Left ventricle myocardium superior (tissue), 1 donor: ENCODE measurements around the gene SPO11. TPM values are rescaled to one million over a fixed set of nuclear protein-coding genes. Genes with fewer than 3 reads are reported as not detected.

Experiments used
- ATAC-seq: fragments of 200-7000 bp; cut with Tn5 transposase; one replicate; pipeline ENCODE4 v1.9.1; 2020; ENCODE audit warnings: mild to moderate bottlenecking, moderate library complexity
- DNase-seq: peaks from one replicate; pipeline ENCODE4 v3.0.0-alpha.2; 2020
- intact Hi-C: fragments of 100-400 bp; cut with micrococcal nuclease; formaldehyde crosslinking; loops from one replicate; pipeline ENCODE4 v1.11.0; 2022
- total RNA-seq: library from RNA; stranded (reverse); fragmentation: NEBNext Ultra II Directional; extraction: Animal tissue kit (Norgen Biotek cat#: 25700); gene quantifications from one replicate; pipeline ENCODE4 v1.2.1, GENCODE V29; 2021
- donor health status: DM: no; HTN: yes; CAD: no; lungs with severe emphysema.

SPO11 gene
- total RNA-seq, 1 donor from 2014 or later, result not detected

DNA sequence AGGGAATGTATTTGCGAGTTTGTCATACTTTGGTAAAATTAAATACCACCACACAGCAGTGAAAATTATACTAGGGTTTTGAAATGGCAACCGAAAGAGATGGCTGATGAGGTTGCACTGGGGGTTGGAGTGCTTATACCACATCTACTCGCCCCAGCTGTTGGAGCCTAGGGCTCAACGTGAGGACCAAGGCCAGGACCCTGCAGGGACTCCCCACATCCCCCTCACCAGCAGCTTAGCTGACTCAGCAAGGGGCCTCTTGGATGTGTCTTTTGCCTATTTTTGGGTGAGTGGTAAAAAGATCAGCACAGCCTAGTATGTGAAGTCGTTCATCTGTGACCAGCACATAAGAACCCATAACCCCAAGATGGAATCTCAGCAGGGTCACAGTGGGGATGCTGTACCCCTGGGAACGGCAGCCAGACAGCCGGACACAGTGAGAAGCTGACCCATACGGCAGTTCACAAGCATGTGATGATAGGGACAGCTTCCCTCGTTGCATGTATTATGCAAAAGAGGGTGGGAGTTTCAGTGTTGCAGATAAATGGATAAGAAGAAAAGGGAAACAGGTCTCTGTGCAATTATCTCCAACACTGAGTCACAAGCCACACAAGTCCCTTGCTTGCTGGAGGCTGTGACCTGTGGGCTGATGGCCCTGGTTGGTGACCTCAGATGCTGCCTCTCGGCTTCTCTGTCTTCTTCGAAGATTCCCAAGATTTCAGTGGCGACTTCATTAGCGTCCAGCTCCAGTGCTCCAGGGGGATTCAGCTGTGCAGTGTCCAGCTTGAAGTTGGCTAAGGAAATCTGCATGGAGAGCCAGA lies 20.9 kb upstream of the SPO11 start:
- no peak for ATAC-seq
- no peak for DNase-seq
- intact Hi-C loops, result no loop called here

DNA sequence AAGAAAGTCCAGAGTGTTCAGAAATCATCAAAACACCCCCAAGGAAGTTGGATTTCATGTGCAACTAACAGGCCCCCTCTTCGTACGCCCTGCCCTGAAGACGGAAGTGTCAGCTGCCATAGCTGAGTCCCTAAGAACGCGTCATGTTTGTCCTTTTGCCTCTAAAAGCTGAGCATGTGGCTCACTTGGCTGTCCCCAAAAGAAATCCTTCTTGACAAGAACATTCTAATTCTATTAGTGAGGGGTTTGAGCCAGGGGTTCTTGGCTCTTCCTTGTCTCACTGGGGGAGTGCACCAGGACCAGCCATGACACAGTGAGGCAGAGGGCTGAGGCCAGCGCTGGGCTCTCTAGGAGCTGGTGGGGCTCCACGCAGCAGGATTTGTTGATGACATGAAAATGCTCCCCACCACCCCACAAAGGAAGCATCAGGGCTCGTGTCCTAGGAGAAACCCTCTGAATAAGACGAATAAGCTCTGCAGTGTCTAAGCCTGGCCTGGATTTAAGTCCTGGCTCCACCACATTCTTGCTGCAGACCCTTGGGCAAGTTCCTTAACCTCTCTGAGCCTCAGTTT lies 20.0 kb upstream of the SPO11 start:
- intact Hi-C loops, result no loop called here
- ATAC-seq (no peak), DNase-seq (no peak)

DNA sequence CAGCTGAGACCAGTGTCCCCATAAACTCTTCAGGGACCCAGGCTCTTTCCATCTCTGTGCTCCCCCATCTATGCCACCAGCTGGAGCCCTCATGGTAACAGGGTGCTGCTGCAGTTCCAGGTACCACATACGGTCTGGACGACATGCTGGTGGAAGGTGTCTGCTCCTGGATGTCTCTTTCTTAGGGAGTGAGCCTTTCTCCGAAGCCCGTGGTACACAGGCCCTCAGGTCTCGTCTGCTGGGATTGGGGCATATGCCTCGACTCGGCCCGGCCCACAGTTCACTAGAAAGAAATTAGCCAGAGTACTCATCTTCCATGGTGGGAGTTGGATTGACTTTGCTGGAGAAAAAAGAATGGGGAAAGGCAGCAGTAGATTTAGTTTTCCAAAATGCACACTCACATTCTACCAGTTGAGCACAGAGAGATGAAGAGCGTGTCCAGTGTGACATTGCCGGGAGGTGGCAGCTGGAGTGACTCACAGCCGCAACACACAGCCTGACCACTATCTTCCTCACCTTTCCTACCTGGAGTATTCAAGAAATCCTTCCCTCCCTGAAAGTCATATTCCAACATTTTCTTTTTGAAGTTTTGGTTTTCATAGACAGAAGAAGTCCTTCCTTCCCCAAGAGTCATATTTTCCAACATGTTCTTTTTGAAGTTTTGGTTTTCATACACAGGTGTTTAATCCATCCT lies 18.6 kb upstream of the SPO11 start:
- ATAC-seq (no peak), DNase-seq (no peak)
- intact Hi-C loops, result no loop called here

DNA sequence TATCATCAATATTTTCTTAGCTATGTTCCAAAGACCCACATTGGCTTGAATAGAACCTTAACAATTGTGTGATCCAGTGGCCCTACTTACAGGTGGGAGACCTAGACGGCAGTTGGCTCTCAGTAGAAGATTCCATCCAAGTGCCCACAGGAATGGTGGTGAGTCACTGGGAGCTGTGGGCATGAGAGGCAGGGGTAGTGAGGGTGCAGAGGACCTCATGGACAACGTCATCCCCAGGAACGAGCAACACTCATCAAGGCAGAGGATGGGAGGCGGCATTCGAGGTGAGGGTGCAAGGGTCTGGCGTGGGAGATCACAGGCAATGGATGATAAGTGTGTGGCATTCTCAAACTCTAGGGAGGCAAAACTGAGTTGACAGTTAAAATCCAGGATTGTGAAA lies 17.5 kb upstream of the SPO11 start:
- DNase-seq, result no peak
- ATAC-seq, result no peak
- intact Hi-C loops, result no loop called here

DNA sequence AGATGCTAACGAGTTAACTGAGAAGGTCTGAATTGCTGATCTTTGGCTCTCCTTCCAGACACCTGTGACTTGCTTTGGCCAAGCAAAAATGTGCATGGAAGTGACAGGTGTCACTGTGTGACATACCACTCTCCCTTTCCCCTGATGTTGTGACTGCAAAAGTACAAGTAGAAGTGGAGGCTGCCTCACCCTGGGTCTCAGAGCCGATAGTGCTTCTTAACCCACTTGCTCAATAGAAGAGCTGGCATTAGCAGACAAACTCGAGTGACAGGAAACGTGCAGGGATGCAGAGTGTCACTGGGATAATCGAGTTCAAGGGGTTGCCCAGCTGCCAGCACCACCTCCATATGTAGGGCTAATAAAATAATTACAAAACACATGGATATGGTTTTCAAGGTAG lies 16.4 kb upstream of the SPO11 start:
- no peak for DNase-seq
- no peak for ATAC-seq
- intact Hi-C loops, result no loop called here

DNA sequence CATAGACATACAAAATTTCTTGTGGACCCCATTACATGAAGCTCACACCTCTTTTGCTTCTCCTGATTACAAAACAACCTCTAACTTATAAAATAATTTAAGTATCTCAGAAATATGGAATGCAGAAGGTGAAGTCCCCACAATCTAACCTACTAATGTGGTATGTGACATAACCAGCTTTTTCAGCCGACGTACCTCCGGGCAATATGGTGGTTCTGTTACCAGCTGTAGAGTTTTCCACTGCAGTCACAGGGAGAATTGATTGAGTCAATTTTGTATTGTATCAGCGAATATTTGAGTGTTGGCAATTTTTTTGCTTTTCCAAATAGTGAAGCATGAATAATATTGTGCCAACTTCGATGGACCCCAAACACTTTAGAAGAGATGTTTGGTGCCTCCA lies 15.7 kb upstream of the SPO11 start:
- no peak for DNase-seq
- intact Hi-C loops, result no loop called here

DNA sequence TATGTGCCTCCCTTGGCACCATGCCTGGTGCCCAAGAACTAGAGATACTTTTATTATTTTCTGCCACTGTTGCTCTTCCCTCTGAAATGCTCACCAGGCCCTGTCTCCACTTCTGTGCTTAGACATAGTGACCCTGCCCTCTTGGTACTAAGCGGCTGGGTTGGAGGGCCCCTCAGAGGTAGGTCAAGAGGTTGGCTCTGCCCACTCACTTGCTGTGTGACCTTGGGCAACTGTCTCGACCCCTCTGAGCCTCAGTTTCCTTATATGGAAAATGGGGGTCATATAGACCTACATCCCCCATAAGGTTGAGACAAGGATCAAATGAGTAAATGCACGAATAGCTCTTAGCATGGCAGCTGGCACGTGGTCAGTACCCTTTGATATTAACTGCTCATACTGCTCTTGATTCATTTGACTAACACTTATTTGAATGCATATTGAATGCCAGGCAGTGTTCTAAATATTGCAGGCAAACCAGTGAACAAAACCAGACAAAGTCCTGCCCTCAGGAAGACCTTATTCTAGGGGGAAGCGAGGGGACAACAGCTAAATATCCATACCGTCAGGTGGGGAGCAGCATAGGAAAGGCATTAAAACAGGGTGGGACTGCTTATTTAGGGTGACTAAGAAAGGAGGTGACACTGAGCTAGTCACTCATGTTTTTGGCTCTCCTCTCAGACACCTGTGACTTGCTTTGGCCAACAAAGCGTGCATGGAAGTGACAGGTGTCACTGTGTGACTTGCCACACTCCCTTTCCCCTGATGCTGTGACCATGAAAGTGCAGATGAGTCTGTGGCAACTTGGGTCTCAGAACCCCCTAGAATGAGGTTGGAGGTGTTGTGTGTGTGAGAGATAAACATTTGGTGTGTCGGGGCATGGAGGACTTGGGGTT lies 14.3 kb upstream of the SPO11 start:
- DNase-seq, result no peak
- intact Hi-C loops, result no loop called here

More for the DNA sequence above, 15.7 kb upstream of the SPO11 start:
- no peak for ATAC-seq

DNA sequence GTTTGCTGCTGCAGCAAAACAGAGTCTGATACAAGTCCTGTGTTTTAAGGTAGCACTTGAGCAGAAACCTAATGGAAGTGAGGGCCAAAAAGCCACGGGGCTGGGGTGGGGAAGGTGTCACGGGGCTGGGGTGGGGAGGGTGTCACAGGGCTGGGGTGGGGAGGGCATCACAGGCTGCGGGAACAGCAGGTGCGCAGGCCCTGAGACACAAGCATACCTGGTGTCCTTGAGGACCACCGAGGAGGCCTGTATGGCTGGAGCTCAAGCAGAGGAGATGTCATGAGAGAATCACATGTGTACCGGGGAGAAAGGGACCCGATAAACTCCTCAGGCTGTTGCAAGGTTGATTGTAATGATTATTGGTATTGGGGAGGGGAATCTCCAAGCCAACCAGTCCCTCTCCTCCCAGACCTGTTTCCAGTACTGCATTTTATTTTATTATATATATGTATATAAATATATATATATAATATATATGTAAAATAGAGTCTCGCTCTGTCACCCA lies 13.6 kb upstream of the SPO11 start:
- intact Hi-C loops, result no loop called here
- DNase-seq, result no peak
- no peak for ATAC-seq

More for the DNA sequence above, 14.3 kb upstream of the SPO11 start:
- ATAC-seq, result no peak

DNA sequence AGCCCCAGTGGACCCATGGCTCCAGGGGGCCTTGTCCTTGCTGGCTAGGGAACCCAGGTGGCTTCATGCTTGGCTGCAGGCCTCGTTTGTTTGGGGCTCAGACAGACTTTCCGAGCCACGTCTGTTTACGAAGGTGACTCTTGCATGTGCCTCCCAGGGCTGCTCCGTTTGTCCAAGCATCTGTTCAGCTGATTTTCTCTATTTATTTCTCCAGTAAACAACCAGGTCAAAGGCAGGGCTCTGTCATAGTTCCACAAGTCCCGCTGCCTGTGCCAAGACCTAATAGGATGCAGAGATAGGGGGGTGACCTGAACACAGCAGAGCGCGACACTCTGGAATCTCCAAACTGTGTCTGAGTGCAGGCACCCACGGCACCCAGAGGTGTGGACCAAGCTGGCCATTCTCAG lies 12.8 kb upstream of the SPO11 start:
- DNase-seq (no peak), ATAC-seq (no peak)
- intact Hi-C loops, result no loop called here

DNA sequence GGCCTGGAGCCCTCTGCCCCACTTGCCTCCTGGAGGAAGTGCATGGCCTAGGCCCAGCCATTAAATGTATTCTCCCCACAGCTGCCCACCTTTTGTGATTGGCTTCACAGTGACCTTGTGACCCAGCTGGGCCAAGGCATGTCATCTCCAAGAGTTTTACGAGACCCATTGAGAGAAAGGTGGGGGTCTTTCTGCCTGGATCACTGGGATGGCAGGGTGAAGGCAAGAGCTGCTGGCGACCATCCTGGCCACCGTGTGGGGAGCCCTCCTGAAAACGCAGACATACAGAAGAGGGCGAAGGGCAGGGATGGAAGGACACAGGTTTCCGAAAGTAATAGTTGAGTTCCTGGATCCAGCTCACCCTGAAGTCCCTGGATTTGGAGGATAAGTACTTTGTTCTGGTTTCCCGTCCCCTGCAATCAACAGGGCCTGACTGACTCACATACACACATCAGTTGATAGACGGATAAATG lies 12.3 kb upstream of the SPO11 start:
- no peak for DNase-seq
- intact Hi-C loops, result no loop called here
- ATAC-seq, result no peak

DNA sequence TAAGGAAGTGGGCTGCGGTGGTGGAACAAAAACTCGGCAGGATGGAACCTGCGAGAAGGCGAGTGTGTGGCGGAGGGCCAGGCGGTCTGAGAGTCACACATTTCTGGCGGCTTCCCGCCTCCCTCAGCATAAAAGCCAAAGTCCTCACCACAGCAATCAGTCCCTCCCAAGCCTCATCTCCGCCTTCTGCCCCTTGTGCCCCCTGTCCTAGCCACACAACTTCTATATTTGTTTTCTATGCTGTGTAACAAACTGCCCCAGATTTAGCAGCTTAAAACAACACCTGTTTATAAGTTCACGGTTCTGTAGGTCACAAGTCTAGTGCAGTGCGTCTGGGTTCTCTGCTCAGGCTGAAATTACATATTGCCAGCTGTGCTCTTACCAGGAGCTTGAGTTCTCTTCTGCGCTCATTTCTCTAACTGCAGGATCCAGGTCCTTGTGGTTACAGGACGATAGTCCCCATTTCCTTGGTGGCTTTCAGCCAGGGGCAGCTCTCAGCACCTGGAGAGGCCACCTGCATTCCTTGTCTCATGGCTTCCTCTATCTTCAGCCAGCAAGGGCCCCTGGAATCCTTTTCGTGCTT lies 11.7 kb upstream of the SPO11 start:
- no peak for ATAC-seq
- intact Hi-C loops, result no loop called here
- DNase-seq, result no peak

DNA sequence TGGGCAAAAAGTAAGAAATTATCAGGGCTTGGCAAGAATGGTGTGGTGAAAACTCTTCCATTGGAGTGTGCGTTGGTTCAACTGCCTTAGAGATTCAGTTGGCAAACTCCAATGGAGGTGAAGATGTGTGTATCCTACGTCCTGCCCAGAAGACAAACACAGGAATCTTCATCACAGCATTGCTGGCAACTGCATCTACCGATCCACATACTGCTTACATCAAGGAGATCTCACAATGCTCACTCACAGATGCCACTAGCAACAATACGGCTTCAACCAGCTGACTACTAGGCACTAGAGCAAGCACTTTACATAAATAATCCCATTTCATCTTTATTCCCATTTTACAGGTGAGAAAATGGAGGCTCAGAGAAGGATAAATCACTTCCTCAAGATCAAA lies 10.0 kb upstream of the SPO11 start:
- ATAC-seq (no peak), DNase-seq (no peak)
- intact Hi-C loops, result no loop called here

DNA sequence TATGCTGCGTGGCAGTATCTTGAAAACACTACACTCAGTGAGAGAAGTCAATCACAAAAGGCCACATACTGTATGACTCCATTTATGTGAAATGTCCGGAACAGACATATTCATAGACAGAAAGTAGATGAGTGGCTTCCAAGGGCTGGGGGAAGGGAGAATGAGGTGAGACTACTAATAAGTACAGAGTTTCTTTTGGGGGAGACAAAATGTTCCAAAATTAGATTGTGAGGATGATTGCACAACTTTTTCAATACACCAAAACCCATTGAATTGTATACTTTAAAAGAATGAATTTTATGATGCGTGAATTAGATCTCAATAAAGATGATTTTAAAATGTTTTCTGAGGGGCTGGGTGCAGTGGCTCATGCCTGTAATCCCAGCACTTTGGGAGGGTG lies 9.2 kb upstream of the SPO11 start:
- no peak for DNase-seq
- intact Hi-C loops, result no loop called here

DNA sequence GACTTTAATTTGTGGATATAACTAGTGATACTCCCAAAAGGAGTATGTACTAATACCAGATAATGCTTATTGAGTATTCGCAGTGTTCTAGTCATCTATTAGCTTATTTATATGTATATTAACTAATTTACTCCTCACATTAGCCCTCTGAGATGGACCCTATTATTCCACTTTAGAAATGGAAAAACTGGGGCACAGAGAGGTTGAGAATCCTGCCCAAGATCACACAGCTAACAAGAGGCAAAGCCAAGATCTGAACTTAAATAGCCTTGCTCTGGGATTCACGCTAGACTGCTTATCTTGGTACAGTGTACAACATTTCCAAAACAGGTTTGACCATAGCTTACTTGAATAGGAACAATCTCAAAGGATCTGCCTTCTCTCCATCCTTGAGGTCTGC lies 8.5 kb upstream of the SPO11 start:
- intact Hi-C loops, result no loop called here
- DNase-seq (no peak), ATAC-seq (no peak)

More for the DNA sequence above, 9.2 kb upstream of the SPO11 start:
- no peak for ATAC-seq

DNA sequence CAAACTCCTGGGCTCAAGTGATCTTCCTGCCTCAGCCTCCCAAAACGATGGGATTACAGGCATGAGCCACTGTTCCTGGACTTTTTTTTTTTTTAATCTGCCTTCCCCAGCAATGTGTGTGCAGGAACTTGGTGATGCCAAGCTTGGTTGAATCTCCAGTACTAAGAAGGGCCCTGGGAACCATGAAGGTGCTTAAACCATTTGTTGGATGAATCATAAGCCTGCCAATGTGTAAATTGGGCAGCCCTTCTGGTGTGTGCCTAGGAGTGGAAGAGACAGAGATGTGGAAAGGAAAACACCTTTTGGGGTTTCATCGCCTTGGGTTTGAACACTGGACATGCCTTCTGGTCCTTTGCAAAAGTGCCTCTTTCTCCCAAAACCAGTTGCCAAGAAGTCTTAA lies 7.1 kb upstream of the SPO11 start:
- intact Hi-C loops, result no loop called here
- DNase-seq (no peak), ATAC-seq (no peak)

DNA sequence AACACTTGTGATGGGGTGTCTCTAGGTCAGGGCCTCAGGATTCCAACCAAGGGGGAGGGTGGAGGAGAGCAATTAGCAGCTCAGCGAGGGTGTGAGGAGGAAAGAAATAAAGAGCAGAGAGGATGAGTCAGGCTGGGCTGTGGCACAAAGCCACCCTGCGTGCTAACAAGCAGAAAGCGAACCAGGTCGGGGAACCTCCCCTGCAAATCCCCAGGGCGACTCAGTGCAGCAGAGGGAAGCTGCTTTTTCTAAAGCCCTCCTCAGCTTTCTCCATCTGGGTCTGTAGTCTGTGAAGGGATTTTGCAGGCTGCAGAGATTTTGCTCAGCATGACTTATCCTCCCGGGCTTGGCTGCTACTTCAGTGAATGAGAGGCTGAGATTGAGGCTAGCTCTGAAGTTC lies 6.6 kb upstream of the SPO11 start:
- intact Hi-C loops, result no loop called here
- no peak for DNase-seq
- ATAC-seq, result no peak

DNA sequence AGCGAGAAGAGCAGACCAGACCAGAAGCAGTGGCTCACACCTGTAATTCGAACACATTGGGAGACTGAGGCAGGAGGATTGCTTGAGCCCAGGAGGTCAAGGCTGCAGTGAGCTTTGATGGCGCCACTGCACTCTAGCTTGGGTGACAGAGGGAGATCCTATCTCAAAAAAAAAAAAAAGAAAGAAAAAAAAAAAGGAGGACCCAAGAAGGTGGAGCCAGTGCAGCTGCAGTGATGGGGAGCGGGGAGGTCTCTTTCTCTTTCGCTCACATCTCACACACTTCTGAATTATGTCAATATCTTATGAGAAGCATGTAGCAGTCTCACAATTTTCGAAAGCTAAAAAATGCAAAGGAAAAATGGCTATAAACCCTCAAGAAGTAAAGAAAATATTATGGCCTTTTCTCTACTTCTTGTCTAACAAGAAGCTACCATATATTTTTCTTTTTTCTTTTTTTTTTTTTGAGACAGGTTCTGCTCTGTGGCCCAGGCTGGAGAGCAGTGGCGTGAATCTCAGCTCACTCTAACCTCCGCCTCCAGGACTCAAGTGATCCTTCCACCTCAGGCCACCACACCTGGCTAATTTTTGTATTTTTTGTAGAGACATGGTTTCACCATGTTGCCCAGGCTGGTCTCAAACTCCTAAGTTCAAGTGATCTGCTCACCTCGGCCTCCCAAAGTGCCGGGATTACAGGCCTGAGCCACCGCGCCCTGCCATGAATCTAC lies 3.8 kb upstream of the SPO11 start:
- no peak for ATAC-seq
- no peak for DNase-seq
- intact Hi-C loops, result no loop called here
